A549 (cell line): ENCODE results near the gene MR1. TPM values are rescaled to one million over a fixed set of nuclear protein-coding genes. Genes with fewer than 3 reads are reported as not detected.

Source experiments
- ATAC-seq, 2 experiments: fragments of 200-7000 bp in 1 of 2; fragments of >200 bp in 1 of 2; cut with Nextera tagmentation in 1 of 2; cut with Tn5 transposase in 1 of 2; 3 replicates each; pipeline versions ENCODE4 v1.8.0 to v1.9.1; 2018 to 2020; ENCODE audit warnings: mild to moderate bottlenecking in 1 of 2, moderate library complexity in 1 of 2
- CTCF ChIA-PET: fragments of 300-600 bp; sonication (Branson Sonifier 250); formaldehyde crosslinking; extraction: SDS; loops from one replicate; lab custom pipeline; 2021; ENCODE audit warnings: antibody characterized with exemption, inconsistent platforms; lab: Yijun Ruan, JAX
- POLR2A ChIA-PET: fragments of 350-600 bp; formaldehyde crosslinking; extraction: SDS; loops from one replicate; lab custom pipeline; 2021; ENCODE audit warnings: antibody characterized with exemption, inconsistent platforms; lab: Yijun Ruan, JAX
- DNase-seq, 2 experiments: peaks; one replicate each; pipeline versions ENCODE4 v3.0.0 to v3.0.0-alpha.2; 2011 to 2016; ENCODE audit warnings: low read depth in 1 of 2, low spot score in 1 of 2
- FAIRE-seq: peaks from 2 replicates; lab custom pipeline; 2011; peaks lifted over from hg19 to GRCh38; lab: Jason Lieb, UNC
- H3K27ac ChIP-seq, 2 experiments: fragments of >200 bp; sonication (Bioruptor Twin); formaldehyde crosslinking; 3 replicates each; pipeline ENCODE4 v1.5.1; 2016 to 2017
- H3K4me1 ChIP-seq: fragments of >200 bp; sonication (Bioruptor Twin); formaldehyde crosslinking; 3 replicates; pipeline ENCODE4 v1.6.1; 2016
- H3K4me2 ChIP-seq: fragments of >200 bp; sonication (Bioruptor Twin); formaldehyde crosslinking; 3 replicates; pipeline ENCODE4 v1.6.1; 2016
- H3K4me3 ChIP-seq: fragments of >200 bp; sonication (Bioruptor Twin); formaldehyde crosslinking; 3 replicates; pipeline ENCODE4 v1.5.1; 2016
- H3K9me3 ChIP-seq: fragments of >200 bp; sonication (Bioruptor Twin); formaldehyde crosslinking; 3 replicates; pipeline ENCODE4 v1.6.1; 2016
- CBX2 ChIP-seq: fragments of 200-600 bp; sonication (generic); IDR thresholded peaks from 2 replicates; pipeline ENCODE4 v1.6.1; 2016; ENCODE audit warnings: low read depth, mild to moderate bottlenecking, borderline replicate concordance
- CEBPB ChIP-seq, 2 experiments: fragments of >200 bp in 1 of 2; sonication (Bioruptor Twin) in 1 of 2; formaldehyde crosslinking in 1 of 2; IDR thresholded peaks; 2 replicates each; pipeline ENCODE4 v1.6.1; 2012 to 2016
- CHD4 ChIP-seq: fragments of 200-600 bp; sonication (generic); IDR thresholded peaks from 2 replicates; pipeline ENCODE4 v1.6.1; 2016; ENCODE audit warnings: antibody characterized with exemption, mild to moderate bottlenecking, borderline replicate concordance
- FOSL2 ChIP-seq, 2 experiments: fragments of 450-650 bp in 1 of 2; fragments of >200 bp in 1 of 2; sonication (Bioruptor Twin) in 1 of 2; formaldehyde crosslinking; IDR thresholded peaks; 2 replicates each; pipeline versions ENCODE4 v1.5.0 to v1.6.1; 2016 to 2020; ENCODE audit warnings: mild to moderate bottlenecking in 1 of 2, moderate library complexity in 1 of 2
- FOXS1 ChIP-seq: fragments of 250-450 bp; sonication (Bioruptor Pico); IDR thresholded peaks from 2 replicates; pipeline ENCODE4 v1.5.0; 2020; ENCODE audit warnings: mild to moderate bottlenecking, moderate library complexity
- GATA3 ChIP-seq: IDR thresholded peaks from 2 replicates; pipeline ENCODE4 v1.6.1; 2012; ENCODE audit warnings: borderline replicate concordance
- HDAC2 ChIP-seq: fragments of 200-600 bp; sonication (generic); IDR thresholded peaks from 2 replicates; pipeline ENCODE4 v1.6.1; 2016
- JUN ChIP-seq, 2 experiments: fragments of >200 bp; sonication (Bioruptor Twin); formaldehyde crosslinking; IDR thresholded peaks; 2 replicates in 1 of 2; 3 replicates in 1 of 2; pipeline ENCODE4 v1.6.1; 2016 to 2017
- JUNB ChIP-seq: fragments of >200 bp; sonication (Bioruptor Twin); formaldehyde crosslinking; IDR thresholded peaks from 2 replicates; pipeline ENCODE4 v1.6.1; 2016
- KDM5A ChIP-seq: fragments of 200-600 bp; sonication (generic); IDR thresholded peaks from 2 replicates; pipeline ENCODE4 v1.6.1; 2016; ENCODE audit warnings: antibody characterized with exemption, mild to moderate bottlenecking
- MYC ChIP-seq: IDR thresholded peaks from 2 replicates; pipeline ENCODE4 v1.6.1; 2012; ENCODE audit warnings: mild to moderate bottlenecking, inconsistent platforms, low read length, improper control_type of control experiment, borderline replicate concordance
- NR3C1 ChIP-seq: fragments of >200 bp; sonication (Bioruptor Twin); formaldehyde crosslinking; IDR thresholded peaks from 3 replicates; pipeline ENCODE4 v1.6.1; 2017
- PHF8 ChIP-seq: fragments of 200-600 bp; sonication (generic); IDR thresholded peaks from 2 replicates; pipeline ENCODE4 v1.6.1; 2016; ENCODE audit warnings: low read depth, mild to moderate bottlenecking, antibody characterized with exemption, moderate library complexity, borderline replicate concordance
- POLR2A ChIP-seq: IDR thresholded peaks from 2 replicates; pipeline ENCODE4 v1.6.1; 2012; ENCODE audit warnings: mild to moderate bottlenecking, low read length
- RCOR1 ChIP-seq: fragments of 150-350 bp; IDR thresholded peaks from 2 replicates; pipeline ENCODE4 v1.6.1; 2014; ENCODE audit warnings: antibody characterized with exemption, low read length, low read depth
- RNF2 ChIP-seq: fragments of 200-600 bp; sonication (generic); IDR thresholded peaks from 2 replicates; pipeline ENCODE4 v1.6.1; 2016; ENCODE audit warnings: low read depth, mild to moderate bottlenecking, antibody characterized with exemption, moderate library complexity, borderline replicate concordance
- SREBF2 ChIP-seq: fragments of 450-650 bp; IDR thresholded peaks from 2 replicates; pipeline ENCODE4 v1.6.1; 2014; ENCODE audit warnings: mild to moderate bottlenecking, moderate library complexity
- ZC3H11A ChIP-seq: fragments of 450-650 bp; IDR thresholded peaks from 2 replicates; pipeline ENCODE4 v1.6.1; 2014; ENCODE audit warnings: antibody characterized with exemption, mild to moderate bottlenecking
- ZSCAN20 ChIP-seq: fragments of 250-450 bp; sonication (Bioruptor Pico); IDR thresholded peaks from 2 replicates; pipeline ENCODE4 v1.8.0; 2022; ENCODE audit warnings: mild to moderate bottlenecking, moderate library complexity
- WGBS: methylation state at CpG from one replicate; pipeline ENCODE4 v1.1.6; 2017; ENCODE audit errors: missing lambda C conversion rate; 5-methylcytosine and 5-hydroxymethylcytosine counted together
- polyA plus RNA-seq, 4 experiments: library from polyadenylated mRNA; depleted of rRNA in 3 of 4; stranded (reverse); fragments of >200 nt; fragmentation: RNase III in 1 of 4; extraction: RNeasy Plus Mini Kit Qiagen cat#74134 plus additional on column Dnase treatment in 1 of 4; gene quantifications; 2 replicates in 3 of 4; 3 replicates in 1 of 4; pipeline ENCODE4 v1.2.3, GENCODE V29; 2011 to 2017
- TF ChIP-seq, protein P1 (sequence below): fragments of >200 bp; sonication (Bioruptor Twin); formaldehyde crosslinking; IDR thresholded peaks from 3 replicates; pipeline ENCODE4 v1.5.1; 2016
- TF ChIP-seq, protein P2 (sequence below): fragments of >200 bp; sonication (Bioruptor Twin); formaldehyde crosslinking; IDR thresholded peaks from 2 replicates; pipeline ENCODE4 v1.6.1; 2016
- TF ChIP-seq, protein P3 (sequence below): fragments of 200-600 bp; sonication (generic); IDR thresholded peaks from 2 replicates; pipeline ENCODE4 v1.6.1; 2016; ENCODE audit warnings: antibody characterized with exemption, mild to moderate bottlenecking, moderate library complexity

MR1 gene
- polyA plus RNA-seq, 2 of the 4 experiments (the other 2 are of a cell fraction) = 8.3 to 17.2 TPM

DNA sequence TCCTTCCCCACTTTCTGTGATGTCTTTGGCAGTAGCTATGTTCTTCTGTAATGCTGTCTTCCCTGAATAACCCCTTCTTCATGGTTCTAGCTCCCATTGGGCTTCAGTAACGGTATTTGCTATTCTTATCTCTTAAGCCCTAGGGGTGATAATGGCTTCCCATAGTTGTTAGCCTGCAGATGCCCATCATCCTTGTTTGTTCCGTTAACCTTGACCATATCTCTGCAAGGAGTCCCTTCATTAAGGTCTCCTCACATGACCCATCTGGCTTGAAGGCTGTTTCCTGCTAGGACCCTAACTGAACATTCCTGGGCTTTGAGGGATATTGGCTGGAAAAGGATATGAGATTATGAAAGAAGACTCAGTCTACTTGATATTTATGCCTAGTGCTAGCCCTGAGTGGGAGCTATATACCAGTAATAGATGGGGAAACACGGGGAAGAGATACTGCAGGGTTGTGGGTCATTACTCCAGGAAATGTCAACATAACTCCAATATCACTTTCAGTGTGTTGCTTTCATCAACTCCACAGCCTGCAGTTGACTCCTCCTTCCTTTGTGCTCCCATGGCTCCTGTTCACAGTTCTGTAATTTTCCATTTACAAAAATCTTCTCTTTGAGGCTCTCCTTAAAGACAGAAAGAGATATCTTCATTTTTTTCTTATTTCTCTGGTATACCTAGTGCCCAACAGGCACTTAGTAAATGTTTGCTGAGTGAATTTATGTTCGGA, 2.5 kb downstream of the MR1 start:
- Histone ChIP-seq H3K9me3 (no peaks in the 10 kb centered on the region), H3K4me3 (no peak overlapping the region), H3K4me2 (no peak overlapping the region), H3K4me1 (peaks cover 13% of the 10 kb centered on the region; the same call in 2 of the 3 replicates), H3K27ac (no peak overlapping the region)
- CTCF ChIA-PET = interaction anchor here (0.6 to 4.4 kb wide), 6 partner anchors 30 to 163 kb away, joined by 3 to 55 read pairs (median 4); no protein-coding TSS in a partner anchor
- FAIRE-seq = no peak
- no peak for ATAC-seq
- TF ChIP-seq GATA3 = no peak
- no peak for TF ChIP-seq POLR2A
- no peak for TF ChIP-seq ZC3H11A
- no peak for TF ChIP-seq SREBF2
- no peak for TF ChIP-seq HDAC2
- TF ChIP-seq, protein P1, sequence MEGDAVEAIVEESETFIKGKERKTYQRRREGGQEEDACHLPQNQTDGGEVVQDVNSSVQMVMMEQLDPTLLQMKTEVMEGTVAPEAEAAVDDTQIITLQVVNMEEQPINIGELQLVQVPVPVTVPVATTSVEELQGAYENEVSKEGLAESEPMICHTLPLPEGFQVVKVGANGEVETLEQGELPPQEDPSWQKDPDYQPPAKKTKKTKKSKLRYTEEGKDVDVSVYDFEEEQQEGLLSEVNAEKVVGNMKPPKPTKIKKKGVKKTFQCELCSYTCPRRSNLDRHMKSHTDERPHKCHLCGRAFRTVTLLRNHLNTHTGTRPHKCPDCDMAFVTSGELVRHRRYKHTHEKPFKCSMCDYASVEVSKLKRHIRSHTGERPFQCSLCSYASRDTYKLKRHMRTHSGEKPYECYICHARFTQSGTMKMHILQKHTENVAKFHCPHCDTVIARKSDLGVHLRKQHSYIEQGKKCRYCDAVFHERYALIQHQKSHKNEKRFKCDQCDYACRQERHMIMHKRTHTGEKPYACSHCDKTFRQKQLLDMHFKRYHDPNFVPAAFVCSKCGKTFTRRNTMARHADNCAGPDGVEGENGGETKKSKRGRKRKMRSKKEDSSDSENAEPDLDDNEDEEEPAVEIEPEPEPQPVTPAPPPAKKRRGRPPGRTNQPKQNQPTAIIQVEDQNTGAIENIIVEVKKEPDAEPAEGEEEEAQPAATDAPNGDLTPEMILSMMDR = no peak
- TF ChIP-seq, protein P2, sequence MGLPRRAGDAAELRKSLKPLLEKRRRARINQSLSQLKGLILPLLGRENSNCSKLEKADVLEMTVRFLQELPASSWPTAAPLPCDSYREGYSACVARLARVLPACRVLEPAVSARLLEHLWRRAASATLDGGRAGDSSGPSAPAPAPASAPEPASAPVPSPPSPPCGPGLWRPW = no peak
- TF ChIP-seq CEBPB (IDR thresholded peaks at IDR 0.05) = no peak
- TF ChIP-seq CHD4 = no peak
- TF ChIP-seq NR3C1 = no peak
- no peak for TF ChIP-seq FOSL2 (IDR thresholded peaks at IDR 0.05)
- no peak for TF ChIP-seq FOSL2 (CRISPR knock-in tag; IDR thresholded peaks at IDR 0.05)
- TF ChIP-seq ZSCAN20 (CRISPR knock-in tag) = no peak
- TF ChIP-seq RNF2 = no peak
- TF ChIP-seq FOXS1 = no peak
- no peak for TF ChIP-seq PHF8
- TF ChIP-seq MYC = no peak
- 82% methylated on average over 4 of the region's 4 CpGs for WGBS
- DNase-seq = no peak
- POLR2A ChIA-PET = no interaction called here

DNA sequence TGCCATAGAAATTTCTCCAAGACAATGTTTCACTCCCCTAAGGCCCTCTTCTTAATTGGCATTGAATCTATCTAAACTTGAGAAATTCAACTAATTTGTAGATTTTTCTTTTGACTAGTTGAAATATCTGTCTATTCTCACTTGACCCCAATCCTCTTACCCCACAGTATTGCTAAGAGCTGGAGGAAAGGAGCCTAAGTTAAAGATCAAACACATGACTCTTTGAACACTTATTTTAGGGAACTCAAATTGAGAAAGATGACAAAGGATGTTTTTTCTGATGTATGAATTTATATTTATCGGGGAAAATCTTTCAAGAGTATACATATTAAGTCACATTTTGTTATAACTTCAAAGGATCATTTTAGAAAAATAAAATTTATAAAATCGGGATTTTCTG, 3.6 kb downstream of the MR1 start:
- Histone ChIP-seq H3K9me3 (no peaks in the 10 kb centered on the region), H3K4me1 (peaks cover 13% of the 10 kb centered on the region; the same call in 2 of the 3 replicates), H3K27ac (no peak overlapping the region), H3K4me3 (no peak overlapping the region), H3K4me2 (no peak overlapping the region)
- no peak for FAIRE-seq
- DNase-seq = no peak
- ChIA-PET CTCF (interaction anchor here (0.6 to 4.4 kb wide), 13 partner anchors 8 to 129 kb away, joined by 3 to 55 read pairs (median 4); no protein-coding TSS in a partner anchor), POLR2A (interaction anchor here (1.5 kb wide), 1 partner anchor 68 kb away, joined by 3 read pairs; no protein-coding TSS in a partner anchor)
- ATAC-seq = no peak
- WGBS = 76% methylated on average over 2 of the region's 2 CpGs
- TF ChIP-seq, protein P3, sequence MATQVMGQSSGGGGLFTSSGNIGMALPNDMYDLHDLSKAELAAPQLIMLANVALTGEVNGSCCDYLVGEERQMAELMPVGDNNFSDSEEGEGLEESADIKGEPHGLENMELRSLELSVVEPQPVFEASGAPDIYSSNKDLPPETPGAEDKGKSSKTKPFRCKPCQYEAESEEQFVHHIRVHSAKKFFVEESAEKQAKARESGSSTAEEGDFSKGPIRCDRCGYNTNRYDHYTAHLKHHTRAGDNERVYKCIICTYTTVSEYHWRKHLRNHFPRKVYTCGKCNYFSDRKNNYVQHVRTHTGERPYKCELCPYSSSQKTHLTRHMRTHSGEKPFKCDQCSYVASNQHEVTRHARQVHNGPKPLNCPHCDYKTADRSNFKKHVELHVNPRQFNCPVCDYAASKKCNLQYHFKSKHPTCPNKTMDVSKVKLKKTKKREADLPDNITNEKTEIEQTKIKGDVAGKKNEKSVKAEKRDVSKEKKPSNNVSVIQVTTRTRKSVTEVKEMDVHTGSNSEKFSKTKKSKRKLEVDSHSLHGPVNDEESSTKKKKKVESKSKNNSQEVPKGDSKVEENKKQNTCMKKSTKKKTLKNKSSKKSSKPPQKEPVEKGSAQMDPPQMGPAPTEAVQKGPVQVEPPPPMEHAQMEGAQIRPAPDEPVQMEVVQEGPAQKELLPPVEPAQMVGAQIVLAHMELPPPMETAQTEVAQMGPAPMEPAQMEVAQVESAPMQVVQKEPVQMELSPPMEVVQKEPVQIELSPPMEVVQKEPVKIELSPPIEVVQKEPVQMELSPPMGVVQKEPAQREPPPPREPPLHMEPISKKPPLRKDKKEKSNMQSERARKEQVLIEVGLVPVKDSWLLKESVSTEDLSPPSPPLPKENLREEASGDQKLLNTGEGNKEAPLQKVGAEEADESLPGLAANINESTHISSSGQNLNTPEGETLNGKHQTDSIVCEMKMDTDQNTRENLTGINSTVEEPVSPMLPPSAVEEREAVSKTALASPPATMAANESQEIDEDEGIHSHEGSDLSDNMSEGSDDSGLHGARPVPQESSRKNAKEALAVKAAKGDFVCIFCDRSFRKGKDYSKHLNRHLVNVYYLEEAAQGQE = no peak
- TF ChIP-seq KDM5A (no peak), JUN (IDR thresholded peaks at IDR 0.05) (no peak), RCOR1 (no peak), JUNB (no peak), CBX2 (no peak)
